GM21390 (cell line): ENCODE results near the gene RASD1.

Experiments used
- ATAC-seq: cut with Tn5 transposase; IDR thresholded peaks from one replicate; pipeline ENCODE4 v1.9.1; 2021; ENCODE audit not compliant: unreplicated experiment

The RASD1 gene

DNA sequence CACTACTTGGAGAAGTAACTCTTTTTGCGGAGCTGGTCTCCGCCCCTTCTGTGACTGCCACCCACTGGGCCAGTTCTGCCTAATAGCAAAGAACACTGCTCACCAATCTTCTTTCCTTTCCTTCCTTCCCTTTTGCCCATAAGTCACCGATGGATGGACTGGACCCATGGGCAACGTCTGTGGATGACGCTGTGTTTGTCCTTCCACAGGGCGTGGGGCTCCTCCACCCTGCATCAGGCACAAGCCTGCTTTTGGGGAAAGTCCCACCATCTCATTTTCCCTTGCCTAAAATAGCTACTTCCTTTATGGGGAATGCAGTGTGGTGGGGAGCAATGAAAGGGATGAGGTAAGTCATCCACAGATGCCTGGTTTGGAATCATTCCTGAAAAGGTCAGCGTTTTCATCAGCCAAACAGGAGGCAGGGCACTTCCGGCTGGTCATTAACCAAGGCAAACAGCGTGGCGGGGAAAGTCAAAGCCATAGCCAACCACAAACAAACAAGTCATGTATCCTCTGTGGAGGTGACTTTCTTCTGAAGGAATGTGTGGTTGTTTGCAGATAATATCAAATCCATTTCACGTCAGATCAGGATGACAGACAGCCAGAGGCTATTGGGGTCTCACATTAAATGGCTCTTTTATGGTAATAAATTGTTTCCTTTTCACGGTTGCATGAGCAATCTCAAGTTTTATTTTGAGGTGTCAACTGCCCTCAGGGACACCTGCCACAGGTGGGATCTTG lies 50.1 kb downstream of the RASD1 start:
- no peak for ATAC-seq

DNA sequence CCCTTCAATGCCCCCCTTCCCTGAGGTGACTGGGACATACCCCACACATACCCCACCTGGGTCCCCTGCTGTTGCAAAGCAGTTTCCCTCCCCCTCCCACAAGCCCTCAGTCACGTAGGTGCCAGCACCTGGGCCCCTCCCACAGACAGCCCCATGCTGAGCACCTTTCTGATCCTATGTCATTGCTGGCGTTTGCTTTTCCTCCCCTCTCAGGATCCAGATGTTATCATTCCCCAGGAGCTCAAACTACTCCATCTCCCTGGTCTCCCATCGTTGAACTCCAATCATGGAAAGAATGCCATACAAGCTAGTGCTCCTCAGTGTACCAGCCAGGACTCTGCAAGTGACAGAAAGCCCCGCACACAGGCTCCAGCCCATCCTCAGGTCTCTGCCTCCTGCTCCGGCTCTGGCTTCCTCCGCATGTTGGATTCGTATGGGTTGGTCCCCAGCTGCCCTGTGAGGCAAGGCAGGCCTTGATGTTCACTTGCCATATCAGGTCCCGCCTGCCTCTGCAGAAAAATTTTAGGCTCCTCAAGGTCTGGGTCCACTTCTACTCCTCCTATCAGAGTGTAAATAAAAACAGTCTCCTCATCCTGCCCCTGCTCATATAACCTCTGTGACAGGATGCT lies 50.8 kb downstream of the RASD1 start:
- no peak for ATAC-seq
